ENCODE results near the gene SPHKAP. TPM values are rescaled to one million over a fixed set of nuclear protein-coding genes. Genes with fewer than 3 reads are reported as not detected.
"Not testable (repeated sequence)": the region's sequence is repeated elsewhere in the genome, so short reads cannot be mapped to it uniquely, and the experiment has no call there.

SPHKAP gene
- 0.12 TPM for polyA plus RNA-seq (2013, experiment 1 of 2; ENCODE audit: insufficient read length)
- polyA plus RNA-seq (2013, experiment 2 of 2; ENCODE audit: insufficient read length) = 0.53 TPM

GRCh38 chr2:228181098-228182019 lies at the start of gene SPHKAP:
TSS of gene SPHKAP (minus strand) at chr2:228181687. CDS start at chr2:228181598, 89 bp downstream.
- no peak for DNase-seq

- no peak for DNase-seq
These were observed 46.0 kb upstream of the SPHKAP start for GRCh38 chr2:228227466-228227865.

DNA sequence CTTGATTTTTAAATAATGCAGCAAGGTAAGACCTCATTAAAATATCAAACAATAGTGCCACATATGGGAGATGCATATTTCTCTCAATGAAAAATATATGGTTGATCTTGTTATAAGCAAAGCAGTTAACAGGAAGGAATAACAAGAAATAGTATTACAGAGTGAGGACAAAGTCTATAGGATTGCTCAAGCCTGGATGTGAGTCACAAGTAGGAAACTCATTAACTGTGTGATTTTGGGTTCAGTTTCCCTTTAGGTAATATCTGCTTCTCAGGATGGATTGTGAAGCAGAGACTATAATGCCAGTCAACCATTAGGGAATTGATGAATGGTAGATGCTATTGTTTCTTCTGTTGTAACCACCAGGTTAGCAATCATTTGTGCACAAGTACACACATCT lies 42.9 kb upstream of the SPHKAP start:
- DNase-seq = no peak

- DNase-seq = not testable (repeated sequence)
These were observed 37.1 kb upstream of the SPHKAP start for GRCh38 chr2:228218593-228218992.

- DNase-seq = no peak
These were observed 16.0 kb upstream of the SPHKAP start for GRCh38 chr2:228197504-228197903.

DNA sequence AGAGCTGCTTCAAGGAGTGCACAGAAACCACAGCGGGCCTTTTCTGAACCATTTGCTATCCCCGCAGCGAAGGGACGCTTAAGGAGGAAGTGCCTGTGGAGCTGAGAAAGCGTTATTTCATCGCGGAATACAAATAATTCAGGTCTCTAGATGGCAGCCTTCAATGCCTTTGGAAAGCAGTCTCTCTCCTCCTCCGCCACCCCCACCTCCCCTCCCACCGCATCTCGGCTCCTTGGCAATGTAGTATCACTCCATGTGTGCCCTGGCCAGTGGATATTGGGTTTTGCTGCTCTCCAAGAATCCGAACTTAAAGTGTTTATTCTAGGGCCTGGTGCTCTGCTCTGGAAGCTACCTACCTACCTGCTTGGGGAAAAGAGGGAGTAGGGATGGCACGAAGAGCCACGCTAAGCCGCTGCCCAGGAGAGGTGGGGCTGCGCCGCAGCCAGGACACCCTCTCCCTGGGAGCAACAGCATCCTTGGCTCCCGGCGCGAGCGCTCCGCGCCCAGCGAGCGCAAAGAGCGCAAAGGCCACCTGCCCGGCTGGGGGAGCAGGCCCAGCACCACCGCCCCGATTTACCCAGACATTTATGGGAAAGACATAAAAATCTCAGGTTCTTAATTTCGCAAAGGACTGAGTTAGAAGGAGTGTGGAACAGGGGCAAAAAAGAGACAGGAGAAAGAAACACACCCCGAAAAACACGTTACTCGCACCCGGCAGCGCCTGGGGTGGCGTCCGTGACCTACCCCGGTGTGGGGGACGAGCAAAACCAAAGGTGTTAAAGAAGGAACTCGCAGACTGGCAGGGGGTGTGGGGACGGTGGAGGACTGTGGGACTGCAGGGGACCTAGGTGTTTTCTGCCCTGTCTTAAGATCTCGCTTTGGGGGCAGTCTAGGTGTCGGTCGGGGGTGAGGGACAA lies 1.0 kb downstream of the SPHKAP start:
- DNase-seq = no peak

GRCh38 chr2:228167290-228167689 lies 14.2 kb downstream of the SPHKAP start:
- no peak for DNase-seq

DNA sequence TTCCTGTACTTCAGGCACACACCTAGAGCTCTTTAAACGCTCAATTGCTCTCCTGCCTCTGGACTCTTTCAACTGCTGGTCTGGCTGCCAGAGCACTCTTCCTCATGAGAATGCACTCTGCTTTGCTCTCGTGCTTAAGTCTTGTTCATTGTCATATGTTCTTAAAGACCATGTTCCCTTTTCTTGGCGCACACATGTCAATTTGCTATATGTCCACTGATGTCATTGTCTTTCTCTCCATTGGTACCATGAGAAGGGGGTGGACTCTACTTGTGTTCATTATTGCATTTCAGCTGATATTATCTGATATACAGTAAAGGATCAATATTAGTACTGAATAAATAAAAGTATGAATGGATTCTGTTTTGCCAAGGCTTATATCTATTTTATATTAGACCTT lies 16.8 kb downstream of the SPHKAP start:
- DNase-seq = no peak

- no peak for DNase-seq
These were observed 23.6 kb downstream of the SPHKAP start for GRCh38 chr2:228157841-228158240.

DNA sequence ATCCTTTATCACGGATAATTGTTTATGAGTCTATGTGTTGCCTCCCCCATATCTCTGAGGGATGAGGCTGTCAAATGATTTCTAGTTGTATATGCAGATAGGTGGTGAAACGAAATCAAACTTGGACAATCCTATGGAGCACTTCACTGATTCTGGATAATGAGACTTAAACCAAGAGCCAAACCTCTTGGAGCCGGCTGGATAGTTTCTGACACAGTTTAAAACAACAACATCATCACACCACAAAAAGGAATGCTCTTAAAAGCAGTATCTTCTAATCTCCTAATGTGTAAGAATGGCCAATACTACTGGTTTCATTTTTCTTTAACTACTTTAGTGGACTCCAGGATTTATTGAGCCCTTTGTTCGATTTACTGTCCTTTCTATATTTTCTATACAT lies 36.5 kb downstream of the SPHKAP start:
- no peak for DNase-seq

GRCh38 chr2:228140934-228141528 lies 40.5 kb downstream of the SPHKAP start:
- no peak for DNase-seq

DNA sequence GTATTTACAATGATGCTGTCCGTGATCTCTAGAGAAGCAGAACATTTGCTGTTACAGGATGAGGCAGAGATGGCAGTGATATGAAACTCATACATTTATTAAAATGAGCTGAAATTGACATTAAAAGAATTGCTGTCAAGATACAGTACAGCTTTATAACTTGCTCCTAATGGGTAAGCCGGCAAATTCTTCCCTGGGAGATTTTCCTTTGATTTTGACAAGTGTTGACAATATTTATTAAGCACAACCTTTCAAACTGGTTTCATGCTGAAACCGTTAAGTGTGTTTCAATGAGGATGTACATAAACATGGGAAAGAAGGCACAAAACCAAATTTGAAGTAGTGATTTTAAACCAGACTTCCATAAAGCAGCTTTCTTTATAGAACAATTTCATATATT lies 45.5 kb downstream of the SPHKAP start:
- no peak for DNase-seq

DNA sequence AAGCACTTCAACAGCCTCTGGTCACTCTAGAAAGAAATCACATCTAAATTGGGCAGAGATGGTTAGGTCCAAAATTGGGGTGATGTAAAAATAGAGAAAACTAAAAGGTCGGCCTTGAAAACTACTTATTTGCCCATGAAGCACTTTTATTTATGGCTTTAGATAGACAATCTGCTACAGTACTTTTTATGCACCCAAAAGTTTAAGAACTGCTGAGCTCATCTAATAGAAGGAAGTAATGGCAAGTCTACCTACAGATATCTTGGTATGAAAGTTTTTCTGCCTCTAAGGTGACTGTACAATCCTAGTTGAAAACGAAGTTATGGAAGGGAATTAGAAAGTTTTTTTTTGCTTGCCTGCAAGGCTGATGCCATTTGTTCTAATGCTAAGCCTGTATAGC lies 46.2 kb downstream of the SPHKAP start:
- no peak for DNase-seq

- DNase-seq = no peak
These were observed 49.7 kb downstream of the SPHKAP start for GRCh38 chr2:228131833-228132232.

- no peak for DNase-seq
These were observed 55.1 kb downstream of the SPHKAP start for GRCh38 chr2:228126401-228126800.

GRCh38 chr2:228118940-228119339 lies 62.5 kb downstream of the SPHKAP start:
- DNase-seq = no peak

GRCh38 chr2:228107846-228108245 lies 73.6 kb downstream of the SPHKAP start:
- DNase-seq = no peak

GRCh38 chr2:228105526-228106250 lies 75.8 kb downstream of the SPHKAP start:
- DNase-seq = no peak

- DNase-seq = no peak
These were observed 77.3 kb downstream of the SPHKAP start for GRCh38 chr2:228104215-228104614.

DNA sequence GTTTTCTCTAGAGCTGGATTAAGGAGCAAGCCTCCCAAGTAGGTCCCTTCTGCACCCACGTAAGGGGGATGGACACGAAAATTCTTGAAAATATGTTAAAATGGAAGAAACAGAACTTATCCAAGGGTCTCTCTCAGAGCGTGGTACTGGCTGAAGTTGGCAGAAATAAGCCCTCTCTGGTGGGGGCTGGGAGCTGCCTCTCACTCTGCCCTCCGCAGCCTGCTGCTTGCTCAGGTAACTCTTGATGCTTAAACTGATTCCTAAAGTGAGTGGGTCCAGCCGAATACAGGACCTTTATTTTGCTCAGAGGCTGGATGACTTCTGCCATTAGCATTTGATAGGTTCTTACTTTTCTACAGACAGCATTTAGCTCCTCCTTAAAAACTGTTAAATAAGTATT lies 78.1 kb downstream of the SPHKAP start:
- DNase-seq = no peak

DNA sequence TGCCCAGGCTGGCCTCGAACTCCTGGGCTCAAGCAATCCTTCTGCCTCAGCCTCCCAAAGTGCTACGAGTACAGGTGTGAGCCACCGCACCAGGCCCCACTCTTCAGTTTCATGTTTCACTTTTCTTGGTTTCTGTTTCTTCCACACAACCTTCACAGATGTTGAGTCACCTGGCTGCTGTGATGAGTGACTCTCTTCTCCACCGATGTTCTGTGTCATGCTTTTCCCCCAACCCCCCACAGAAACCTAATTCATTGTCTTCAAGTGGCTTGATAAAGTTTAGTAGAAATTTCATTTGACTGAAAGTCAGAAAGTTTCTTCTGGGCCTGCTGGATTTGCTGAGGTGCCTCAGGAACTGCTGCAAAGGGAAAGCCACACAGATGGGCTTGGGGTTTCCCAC lies 78.5 kb downstream of the SPHKAP start:
- no peak for DNase-seq

DNA sequence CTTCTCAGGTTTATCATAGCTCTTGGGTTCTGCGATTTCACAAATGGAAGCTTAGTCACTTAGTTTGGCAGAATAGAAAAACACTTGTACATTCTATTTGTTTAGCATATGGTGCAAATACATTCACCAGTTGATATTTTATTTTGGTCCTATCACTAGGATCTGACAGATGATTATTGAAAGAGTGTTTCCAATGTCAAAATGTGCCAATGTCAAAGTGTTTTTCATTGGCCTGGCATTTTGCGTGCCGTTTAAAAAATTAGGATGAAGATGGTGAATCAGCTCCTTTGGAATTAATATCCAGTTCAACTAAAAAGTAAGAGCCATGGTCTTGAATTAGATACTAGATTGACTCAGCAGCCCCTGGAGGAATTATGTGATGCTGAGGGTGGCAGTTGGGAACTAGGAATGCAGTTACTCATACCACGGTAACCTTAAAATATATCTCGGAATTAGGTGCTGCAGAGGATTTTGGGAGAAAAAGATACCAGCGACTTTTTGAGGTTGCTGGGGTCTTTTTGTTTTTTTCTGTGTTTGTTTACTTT lies 87.0 kb downstream of the SPHKAP start:
- peak; percentile 3 for DNase-seq
